Sigmoid colon (tissue), 4 donors: ENCODE results near the gene PTGS2.
A peak's percentile ranks its signal among the peaks of the same experiment; 100 is the strongest.

Source experiments
- CTCF ChIP-seq, 4 experiments: fragments of 450-650 bp in 3 of 4; fragments of 200-600 bp in 1 of 4; IDR thresholded peaks; one replicate each; pipeline ENCODE4 v1.5.1; 2016 to 2019; ENCODE audit warnings: antibody characterized with exemption in 4 of 4, mild to moderate bottlenecking in 3 of 4, moderate library complexity in 2 of 4
- POLR2A ChIP-seq, 2 donors: fragments of 450-650 bp; IDR thresholded peaks; one replicate each; pipeline ENCODE4 v1.6.1; 2016; ENCODE audit warnings: antibody characterized with exemption in 2 of 2, mild to moderate bottlenecking in 2 of 2, moderate library complexity in 2 of 2
- POLR2AphosphoS5 ChIP-seq, 4 donors: sonication (generic); formaldehyde crosslinking; IDR thresholded peaks; one replicate each; pipeline ENCODE4 v1.6.1; 2017; ENCODE audit warnings: antibody characterized with exemption in 4 of 4

DNA sequence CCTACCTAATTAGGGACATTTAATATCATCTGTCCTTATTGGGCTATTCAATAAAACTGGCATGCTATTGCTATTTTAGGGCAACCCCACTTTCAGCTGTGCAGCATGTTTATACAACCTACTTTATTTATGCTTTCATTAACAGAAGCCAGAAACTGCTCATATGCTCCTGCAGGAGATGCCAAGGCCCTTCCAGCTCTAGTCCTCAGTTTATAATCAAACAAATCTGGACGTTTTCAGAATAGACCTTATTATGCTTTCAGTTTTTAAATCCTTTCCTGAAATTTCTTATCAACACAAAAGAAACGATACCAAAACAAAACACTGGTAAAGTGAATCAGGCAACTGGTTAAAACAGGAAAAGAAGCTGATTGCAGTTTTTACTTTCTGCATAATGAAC, 53.2 kb downstream of the PTGS2 start:
- TF ChIP-seq POLR2A (IDR thresholded peaks at IDR 0.05) (no peak), POLR2AphosphoS5 (IDR thresholded peaks at IDR 0.05) (peak; percentile 52 to 80 (median 74)), CTCF (IDR thresholded peaks at IDR 0.05) (no peak)
